Vagina (tissue), 2 donors: ENCODE measurements around the gene REL. TPM values are rescaled to one million over a fixed set of nuclear protein-coding genes. Genes with fewer than 3 reads are reported as not detected.

ENCODE experiments used
- DNase-seq, 2 donors: peaks; one replicate each; pipeline ENCODE4 v3.0.0-alpha.2; 2017; ENCODE audit errors: extremely low spot score in 2 of 2
- H3K27ac ChIP-seq: fragments of 200-600 bp; sonication (generic); one replicate; pipeline ENCODE4 v1.5.1; 2019
- H3K27me3 ChIP-seq: fragments of 200-600 bp; sonication (generic); one replicate; pipeline ENCODE4 v1.5.1; 2019
- H3K36me3 ChIP-seq, 2 donors: fragments of 200-600 bp; sonication (generic); one replicate each; pipeline ENCODE4 v1.5.1; 2017 to 2019
- H3K4me1 ChIP-seq: fragments of 200-600 bp; sonication (generic); one replicate; pipeline ENCODE4 v1.5.1; 2019
- H3K4me3 ChIP-seq, 2 donors: fragments of 200-600 bp; sonication (generic); 1 replicate in 1 of 2; 2 replicates in 1 of 2; pipeline ENCODE4 v1.5.1; 2016 to 2019
- H3K9me3 ChIP-seq: fragments of 200-600 bp; sonication (generic); one replicate; pipeline ENCODE4 v1.5.1; 2019
- CTCF ChIP-seq, 3 experiments: fragments of 450-650 bp in 2 of 3; fragments of 200-600 bp in 1 of 3; sonication (generic) in 1 of 3; IDR thresholded peaks; one replicate each; pipeline ENCODE4 v1.5.1; 2017 to 2019; ENCODE audit warnings: antibody characterized with exemption in 3 of 3, mild to moderate bottlenecking in 2 of 3, moderate library complexity in 2 of 3
- POLR2A ChIP-seq, 2 donors: fragments of 450-650 bp; IDR thresholded peaks; one replicate each; pipeline ENCODE4 v1.6.1; 2017; ENCODE audit warnings: antibody characterized with exemption in 2 of 2, mild to moderate bottlenecking in 2 of 2, moderate library complexity in 2 of 2
- POLR2AphosphoS5 ChIP-seq, 2 donors: sonication (generic); formaldehyde crosslinking; IDR thresholded peaks; one replicate each; pipeline ENCODE4 v1.9.0; 2017; ENCODE audit warnings: antibody characterized with exemption in 2 of 2, mild to moderate bottlenecking in 2 of 2, low read depth in 1 of 2; ENCODE audit not compliant: insufficient read depth in 1 of 2
- intact Hi-C: fragments of 100-400 bp; cut with DNase I; formaldehyde crosslinking; loops from one replicate; pipeline ENCODE4 v1.15.1; 2023
- total RNA-seq: library from RNA; depleted of rRNA; stranded (reverse); fragments of >200 nt; gene quantifications from one replicate; pipeline ENCODE4 v1.2.3, GENCODE V29; 2016

The REL gene
- total RNA-seq, 1 donor from 2014 or later = 29.0 TPM

- Histone ChIP-seq H3K9me3 (no peaks in the 10 kb centered on the region), H3K4me1 (no peaks in the 10 kb centered on the region), H3K36me3 (no peaks in the 10 kb centered on the region), H3K4me3 (no peak overlapping the region), H3K27me3 (no peaks in the 10 kb centered on the region), H3K27ac (no peak overlapping the region)
- intact Hi-C loops = no loop called here
- TF ChIP-seq POLR2A (IDR thresholded peaks at IDR 0.05) (no peak), CTCF (IDR thresholded peaks at IDR 0.05) (no peak), POLR2AphosphoS5 (IDR thresholded peaks at IDR 0.05; ENCODE audit: insufficient read depth in 1 of 2, low read depth in 1 of 2) (no peak)
- no peak for DNase-seq
These were observed 14.4 kb upstream of the REL start for GRCh38 chr2:60867007-60867406.

- TF ChIP-seq POLR2AphosphoS5 (IDR thresholded peaks at IDR 0.05; ENCODE audit: insufficient read depth in 1 of 2, low read depth in 1 of 2) (no peak), POLR2A (IDR thresholded peaks at IDR 0.05) (no peak), CTCF (IDR thresholded peaks at IDR 0.05) (no peak)
- intact Hi-C loops = no loop called here
These were observed 13.5 kb upstream of the REL start for GRCh38 chr2:60867848-60868247.

GRCh38 chr2:60868589-60869273, 12.6 kb upstream of the REL start:
- DNase-seq = no peak

More at GRCh38 chr2:60867848-60868247, 13.5 kb upstream of the REL start:
- Histone ChIP-seq H3K27me3 (no peaks in the 10 kb centered on the region), H3K36me3 (no peaks in the 10 kb centered on the region), H3K4me3 (no peak overlapping the region), H3K4me1 (no peaks in the 10 kb centered on the region), H3K27ac (no peak overlapping the region), H3K9me3 (no peaks in the 10 kb centered on the region)
- DNase-seq = no peak

GRCh38 chr2:60872510-60872928, 8.9 kb upstream of the REL start:
- Histone ChIP-seq H3K4me1 (no peaks in the 10 kb centered on the region), H3K27ac (no peak overlapping the region), H3K36me3 (no peaks in the 10 kb centered on the region), H3K4me3 (no peak overlapping the region), H3K27me3 (no peaks in the 10 kb centered on the region), H3K9me3 (no peaks in the 10 kb centered on the region)
- intact Hi-C loops = no loop called here
- TF ChIP-seq POLR2A (IDR thresholded peaks at IDR 0.05) (no peak), POLR2AphosphoS5 (IDR thresholded peaks at IDR 0.05; ENCODE audit: insufficient read depth in 1 of 2, low read depth in 1 of 2) (no peak), CTCF (IDR thresholded peaks at IDR 0.05) (no peak)
- DNase-seq = no peak

More at GRCh38 chr2:60868589-60869273, 12.6 kb upstream of the REL start:
- intact Hi-C loops = no loop called here
- no peaks in the 10 kb centered on the region for H3K36me3 ChIP-seq
- TF ChIP-seq POLR2A (IDR thresholded peaks at IDR 0.05) = no peak
- no peak for TF ChIP-seq POLR2AphosphoS5 (IDR thresholded peaks at IDR 0.05; ENCODE audit: insufficient read depth in 1 of 2, low read depth in 1 of 2)
- TF ChIP-seq CTCF (IDR thresholded peaks at IDR 0.05) = no peak
- no peak overlapping the region for H3K27ac ChIP-seq
- H3K4me1 ChIP-seq = no peaks in the 10 kb centered on the region
- H3K4me3 ChIP-seq = no peak overlapping the region
- no peaks in the 10 kb centered on the region for H3K27me3 ChIP-seq
- H3K9me3 ChIP-seq = no peaks in the 10 kb centered on the region

- Histone ChIP-seq H3K27ac (no peak overlapping the region), H3K36me3 (no peaks in the 10 kb centered on the region), H3K4me3 (no peak overlapping the region), H3K4me1 (no peaks in the 10 kb centered on the region), H3K9me3 (no peaks in the 10 kb centered on the region), H3K27me3 (no peaks in the 10 kb centered on the region)
- no peak for DNase-seq
- TF ChIP-seq POLR2AphosphoS5 (IDR thresholded peaks at IDR 0.05; ENCODE audit: insufficient read depth in 1 of 2, low read depth in 1 of 2) (no peak), CTCF (IDR thresholded peaks at IDR 0.05) (no peak), POLR2A (IDR thresholded peaks at IDR 0.05) (no peak)
- intact Hi-C loops = no loop called here
These were observed 8.0 kb upstream of the REL start for GRCh38 chr2:60873381-60873780.
